HG03095 (cell line): ENCODE data around the gene SYTL5.

ENCODE experiments used
- ATAC-seq: cut with Tn5 transposase; IDR thresholded peaks from one replicate; pipeline ENCODE4 v1.9.1; 2021; ENCODE audit warnings: moderate library complexity; ENCODE audit not compliant: unreplicated experiment

The SYTL5 gene

GRCh38 chrX:38018766-38019425, 12.5 kb downstream of the SYTL5 start:
- no peak for ATAC-seq

- no peak for ATAC-seq
These were observed 21.9 kb downstream of the SYTL5 start for GRCh38 chrX:38028300-38028699.

GRCh38 chrX:38036466-38036865, 30.1 kb downstream of the SYTL5 start:
- ATAC-seq, result no peak

- ATAC-seq, result no peak
These were observed 32.1 kb downstream of the SYTL5 start for GRCh38 chrX:38038501-38038900.

GRCh38 chrX:38041237-38041636, 34.9 kb downstream of the SYTL5 start:
- ATAC-seq, result no peak

GRCh38 chrX:38044701-38045100, 38.3 kb downstream of the SYTL5 start:
- ATAC-seq, result no peak

- no peak for ATAC-seq
These were observed 39.3 kb downstream of the SYTL5 start for GRCh38 chrX:38045538-38046096.

GRCh38 chrX:38048886-38049285, 42.5 kb downstream of the SYTL5 start:
- ATAC-seq, result no peak

- ATAC-seq, result no peak
These were observed 44.5 kb downstream of the SYTL5 start for GRCh38 chrX:38050806-38051205.

GRCh38 chrX:38052096-38052495, 45.7 kb downstream of the SYTL5 start:
- no peak for ATAC-seq

- no peak for ATAC-seq
These were observed 49.0 kb downstream of the SYTL5 start for GRCh38 chrX:38055170-38055847.

GRCh38 chrX:38060331-38060878, 54.1 kb downstream of the SYTL5 start:
- ATAC-seq, result no peak

- ATAC-seq, result no peak
These were observed 55.0 kb downstream of the SYTL5 start for GRCh38 chrX:38061335-38061734.

- ATAC-seq, result no peak
These were observed 60.6 kb downstream of the SYTL5 start for GRCh38 chrX:38066934-38067333.

GRCh38 chrX:38069273-38069672, 62.9 kb downstream of the SYTL5 start:
- ATAC-seq, result no peak

GRCh38 chrX:38069991-38070390, 63.6 kb downstream of the SYTL5 start:
- ATAC-seq, result no peak

GRCh38 chrX:38079463-38079862, 73.1 kb downstream of the SYTL5 start:
- ATAC-seq, result no peak

GRCh38 chrX:38080808-38081207, 74.5 kb downstream of the SYTL5 start:
- no peak for ATAC-seq

GRCh38 chrX:38081909-38082308, 75.6 kb downstream of the SYTL5 start:
- no peak for ATAC-seq

- no peak for ATAC-seq
These were observed 76.0 kb downstream of the SYTL5 start for GRCh38 chrX:38082309-38082708.

GRCh38 chrX:38085813-38086212, 79.5 kb downstream of the SYTL5 start:
- no peak for ATAC-seq
